CD4-positive, alpha-beta T cell (primary cell): ENCODE data around the gene SLC25A47. TPM values are rescaled to one million over a fixed set of nuclear protein-coding genes. Genes with fewer than 3 reads are reported as not detected.

Source experiments
- ATAC-seq: fragments of 200-7000 bp; cut with Tn5 transposase; one replicate; pipeline ENCODE4 v1.10.0; 2022; ENCODE audit warnings: mild to moderate bottlenecking; ENCODE audit not compliant: poor library complexity
- CTCF ChIA-PET: fragments of 350-600 bp; sonication (Branson Sonifier 250); formaldehyde crosslinking; loops from one replicate; lab custom pipeline; 2021; ENCODE audit warnings: antibody characterized with exemption, inconsistent platforms; lab: Charles Lee
- POLR2A ChIA-PET: fragments of 350-600 bp; sonication (Branson Sonifier 250); formaldehyde crosslinking; loops from one replicate; lab custom pipeline; 2021; ENCODE audit warnings: antibody characterized with exemption, inconsistent platforms; lab: Charles Lee
- DNase-seq, 14 experiments: peaks; one replicate each; pipeline ENCODE4 v3.0.0-alpha.2; 2013 to 2020; ENCODE audit warnings: mixed read lengths in 2 of 14
- H3K27ac ChIP-seq, 2 donors: one replicate each; pipeline versions ENCODE4 v1.5.1 to v1.7.0; 2013; ENCODE audit warnings: low read length in 2 of 2, low read depth in 1 of 2, mild to moderate bottlenecking in 1 of 2
- H3K27me3 ChIP-seq, 2 experiments: 1 replicate in 1 of 2; 2 replicates in 1 of 2; pipeline versions ENCODE4 v1.6.1 to v1.7.0; 2013; ENCODE audit warnings: low read length in 2 of 2, control low read depth in 1 of 2, mild to moderate bottlenecking in 1 of 2, moderate library complexity in 1 of 2; ENCODE audit not compliant: insufficient read depth in 2 of 2, control insufficient read depth in 1 of 2
- H3K36me3 ChIP-seq: one replicate; pipeline ENCODE4 v1.6.1; 2013; ENCODE audit warnings: low read length, control low read depth; ENCODE audit not compliant: insufficient read depth
- H3K4me1 ChIP-seq: one replicate; pipeline ENCODE4 v1.6.1; 2013; ENCODE audit warnings: low read length, control low read depth; ENCODE audit not compliant: insufficient read depth
- H3K4me3 ChIP-seq: one replicate; pipeline ENCODE4 v1.5.1; 2013; ENCODE audit warnings: mild to moderate bottlenecking, low read length, moderate library complexity
- H3K9me3 ChIP-seq, 2 experiments: 1 replicate in 1 of 2; 2 replicates in 1 of 2; pipeline versions ENCODE4 v1.6.1 to v1.7.0; 2013; ENCODE audit warnings: low read length in 2 of 2, mild to moderate bottlenecking in 2 of 2, control low read depth in 1 of 2, moderate library complexity in 1 of 2; ENCODE audit not compliant: control insufficient read depth in 1 of 2, insufficient read depth in 1 of 2
- H3K27ac Mint-ChIP-seq: one replicate; pipeline ENCODE4 v1.8.0; 2020; ENCODE audit warnings: mixed read lengths
- H3K27me3 Mint-ChIP-seq: one replicate; pipeline ENCODE4 v1.8.0; 2021; ENCODE audit warnings: mixed read lengths
- H3K36me3 Mint-ChIP-seq: one replicate; pipeline ENCODE4 v1.8.0; 2021; ENCODE audit warnings: low read depth, mixed read lengths
- H3K4me1 Mint-ChIP-seq: one replicate; pipeline ENCODE4 v1.8.0; 2021; ENCODE audit warnings: low read depth, mixed read lengths
- H3K4me3 Mint-ChIP-seq: one replicate; pipeline ENCODE4 v1.8.0; 2020; ENCODE audit warnings: mild to moderate bottlenecking, mixed read lengths
- H3K9me3 Mint-ChIP-seq: one replicate; pipeline ENCODE4 v1.8.0; 2020; ENCODE audit warnings: mixed read lengths
- CTCF ChIP-seq: fragments of 200-600 bp; IDR thresholded peaks from one replicate; pipeline ENCODE4 v1.8.0; 2022; ENCODE audit warnings: antibody characterized with exemption, mild to moderate bottlenecking
- intact Hi-C, 2 experiments: fragments of 100-400 bp; cut with DNase I in 1 of 2; cut with micrococcal nuclease in 1 of 2; formaldehyde crosslinking; loops; one replicate each; pipeline versions ENCODE4 v1.15.1 to v1.9.0; 2023 to 2025; cut with DNase I, micrococcal nuclease
- total RNA-seq, 174 experiments: library from RNA in 2 of 174; stranded (reverse) in 2 of 174; gene quantifications; one replicate each; pipeline ENCODE4 v1.2.3 and lab custom pipeline; 2021 to 2026

SLC25A47 gene
- total RNA-seq, 2 experiments from 2014 or later = not detected

GRCh38 chr14:100362311-100362927 is 39.3 kb downstream of the SLC25A47 start:
- Mint-ChIP-seq H3K4me1 (no peaks in the 10 kb centered on the region), H3K27me3 (no peaks in the 10 kb centered on the region), H3K9me3 (no peaks in the 10 kb centered on the region), H3K36me3 (peaks cover 82% of the 10 kb centered on the region), H3K4me3 (no peak overlapping the region), H3K27ac (no peak overlapping the region)
- no peaks in the 10 kb centered on the region for H3K4me1 ChIP-seq
- H3K9me3 ChIP-seq = no peaks in the 10 kb centered on the region
- peaks cover 43% of the 10 kb centered on the region for H3K36me3 ChIP-seq
- ChIA-PET POLR2A (no interaction called here), CTCF (no interaction called here)
- intact Hi-C loops = no loop called here
- H3K27me3 ChIP-seq = no peaks in the 10 kb centered on the region
- ATAC-seq (no peak), DNase-seq (no peak)
- no peak overlapping the region for H3K27ac ChIP-seq
- no peak for TF ChIP-seq CTCF
- H3K4me3 ChIP-seq = no peak overlapping the region

DNA sequence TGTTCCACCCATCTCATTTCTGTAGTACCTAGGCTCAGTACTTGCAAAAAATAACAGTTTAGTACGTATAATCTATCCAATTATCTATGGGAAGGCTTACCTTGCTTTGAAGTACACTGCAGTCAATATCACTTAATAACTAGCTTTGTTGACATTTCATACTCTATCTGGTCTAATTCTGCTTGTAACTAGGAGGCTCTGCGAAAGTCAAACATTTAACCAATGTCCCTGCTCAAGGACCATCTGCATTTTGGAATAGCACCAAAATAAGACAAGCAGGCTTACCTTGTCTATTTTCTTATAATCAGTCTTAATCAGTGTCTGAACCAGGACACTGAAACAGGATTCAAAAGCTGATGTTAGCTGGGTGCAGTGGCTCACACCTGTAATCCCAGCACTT is 39.9 kb downstream of the SLC25A47 start:
- ATAC-seq (no peak), DNase-seq (no peak)
- CTCF ChIA-PET = no interaction called here
- no peaks in the 10 kb centered on the region for H3K9me3 Mint-ChIP-seq
- H3K27me3 Mint-ChIP-seq = no peaks in the 10 kb centered on the region
- Histone ChIP-seq H3K4me1 (no peaks in the 10 kb centered on the region), H3K9me3 (no peaks in the 10 kb centered on the region), H3K27ac (no peak overlapping the region), H3K36me3 (peaks cover 49% of the 10 kb centered on the region), H3K4me3 (no peak overlapping the region), H3K27me3 (no peaks in the 10 kb centered on the region)
- no peak overlapping the region for H3K4me3 Mint-ChIP-seq
- intact Hi-C loops = no loop called here
- no peak for TF ChIP-seq CTCF
- peaks cover 85% of the 10 kb centered on the region for H3K36me3 Mint-ChIP-seq
- POLR2A ChIA-PET = no interaction called here
- no peak overlapping the region for H3K27ac Mint-ChIP-seq
- H3K4me1 Mint-ChIP-seq = no peaks in the 10 kb centered on the region

DNA sequence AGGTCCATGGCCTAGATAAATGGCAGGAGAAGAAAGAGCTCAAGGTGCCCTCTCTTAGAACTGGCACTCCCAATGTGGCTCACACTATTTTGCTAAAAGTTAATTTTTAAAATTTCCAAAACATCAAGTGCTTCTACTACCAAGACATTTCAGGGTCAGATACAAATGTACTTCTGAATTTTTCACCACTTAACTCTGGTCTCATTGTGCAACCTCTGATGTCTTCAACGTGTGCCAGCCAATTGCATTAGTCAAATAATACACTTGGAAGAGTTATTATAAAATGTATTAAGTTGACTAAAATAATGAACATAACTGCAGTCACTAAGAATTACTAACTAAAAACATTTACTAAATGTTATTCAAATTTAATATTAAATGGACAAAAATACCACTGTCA is 41.3 kb downstream of the SLC25A47 start:
- Mint-ChIP-seq H3K4me3 (no peak overlapping the region), H3K27me3 (no peaks in the 10 kb centered on the region), H3K27ac (no peak overlapping the region), H3K9me3 (no peaks in the 10 kb centered on the region), H3K4me1 (no peaks in the 10 kb centered on the region), H3K36me3 (peaks cover 81% of the 10 kb centered on the region)
- Histone ChIP-seq H3K9me3 (no peaks in the 10 kb centered on the region), H3K27ac (no peak overlapping the region), H3K4me3 (no peak overlapping the region), H3K4me1 (no peaks in the 10 kb centered on the region), H3K36me3 (peaks cover 47% of the 10 kb centered on the region), H3K27me3 (no peaks in the 10 kb centered on the region)
- intact Hi-C loops = no loop called here
- ATAC-seq (no peak), DNase-seq (no peak)
- ChIA-PET CTCF (interaction anchor here (0.6 kb wide), 1 partner anchor 1538 kb away, joined by 3 read pairs; no protein-coding TSS in a partner anchor), POLR2A (no interaction called here)
- TF ChIP-seq CTCF = no peak
